Measurements from ENCODE around the gene NRAP.

DNA sequence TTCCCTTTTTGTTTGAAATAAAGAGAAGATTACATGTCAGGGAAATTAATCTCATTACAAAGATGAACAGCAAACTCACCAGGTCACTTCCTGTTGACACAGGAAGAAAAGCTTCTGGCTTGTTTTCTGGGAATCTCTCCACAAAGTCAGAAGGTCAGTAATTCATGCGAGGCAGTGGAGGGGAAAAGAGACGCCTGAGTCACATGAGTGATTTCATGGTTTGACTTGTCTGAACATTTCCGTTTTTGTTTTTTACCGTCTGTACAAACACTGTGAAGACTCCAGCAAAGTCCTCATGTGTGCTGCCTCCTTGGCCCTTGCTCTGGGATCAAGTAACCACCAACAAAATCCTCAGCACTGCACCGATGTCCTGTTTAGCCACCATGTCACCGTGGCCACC lies 113.5 kb downstream of the NRAP start:
- TF ChIP-seq, protein P1, sequence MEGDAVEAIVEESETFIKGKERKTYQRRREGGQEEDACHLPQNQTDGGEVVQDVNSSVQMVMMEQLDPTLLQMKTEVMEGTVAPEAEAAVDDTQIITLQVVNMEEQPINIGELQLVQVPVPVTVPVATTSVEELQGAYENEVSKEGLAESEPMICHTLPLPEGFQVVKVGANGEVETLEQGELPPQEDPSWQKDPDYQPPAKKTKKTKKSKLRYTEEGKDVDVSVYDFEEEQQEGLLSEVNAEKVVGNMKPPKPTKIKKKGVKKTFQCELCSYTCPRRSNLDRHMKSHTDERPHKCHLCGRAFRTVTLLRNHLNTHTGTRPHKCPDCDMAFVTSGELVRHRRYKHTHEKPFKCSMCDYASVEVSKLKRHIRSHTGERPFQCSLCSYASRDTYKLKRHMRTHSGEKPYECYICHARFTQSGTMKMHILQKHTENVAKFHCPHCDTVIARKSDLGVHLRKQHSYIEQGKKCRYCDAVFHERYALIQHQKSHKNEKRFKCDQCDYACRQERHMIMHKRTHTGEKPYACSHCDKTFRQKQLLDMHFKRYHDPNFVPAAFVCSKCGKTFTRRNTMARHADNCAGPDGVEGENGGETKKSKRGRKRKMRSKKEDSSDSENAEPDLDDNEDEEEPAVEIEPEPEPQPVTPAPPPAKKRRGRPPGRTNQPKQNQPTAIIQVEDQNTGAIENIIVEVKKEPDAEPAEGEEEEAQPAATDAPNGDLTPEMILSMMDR (IDR thresholded peaks at IDR 0.05): no peak
- no peak for TF ChIP-seq POLR2A (IDR thresholded peaks at IDR 0.05)
